ENCODE measurements around the gene SAXO1. TPM values are rescaled to one million over a fixed set of nuclear protein-coding genes. Genes with fewer than 3 reads are reported as not detected.

The SAXO1 gene
- total RNA-seq, 1 donor from 2014 or later = not detected

DNA sequence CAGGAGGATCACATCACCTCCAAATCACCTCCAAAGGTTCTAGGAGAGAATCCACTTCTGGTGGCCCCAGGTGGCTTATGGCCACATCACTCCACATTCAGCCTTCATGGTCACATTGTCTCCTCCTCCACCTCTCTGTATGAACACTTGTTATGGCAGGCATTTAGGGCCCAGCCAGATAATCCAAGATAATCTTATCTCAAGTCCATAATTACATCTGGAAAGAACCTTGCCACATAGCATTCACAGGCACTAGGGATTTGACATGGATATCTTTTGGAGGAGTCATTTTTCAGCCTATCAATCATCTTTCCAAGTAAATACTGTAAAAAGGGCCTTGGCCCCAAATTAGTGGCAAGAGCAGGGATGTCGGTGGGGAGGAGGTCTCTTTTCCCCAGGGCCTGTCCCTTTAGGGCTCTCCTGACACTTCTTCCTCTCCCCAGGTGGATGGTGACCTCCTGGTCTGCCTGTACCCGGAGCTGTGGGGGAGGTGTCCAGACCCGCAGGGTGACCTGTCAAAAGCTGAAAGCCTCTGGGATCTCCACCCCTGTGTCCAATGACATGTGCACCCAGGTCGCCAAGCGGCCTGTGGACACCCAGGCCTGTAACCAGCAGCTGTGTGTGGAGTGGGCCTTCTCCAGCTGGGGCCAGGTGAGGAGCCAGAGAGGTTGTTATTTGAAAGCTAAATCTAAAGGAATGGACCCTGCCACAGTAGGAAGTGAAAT lies 140.9 kb downstream of the SAXO1 start:
- peaks cover 2% of the 10 kb centered on the region for H3K4me1 Mint-ChIP-seq (ENCODE audit: low read depth, unreplicated experiment)
- H3K36me3 Mint-ChIP-seq (ENCODE audit: low read depth, unreplicated experiment) = peaks cover 4% of the 10 kb centered on the region
- H3K27me3 Mint-ChIP-seq (ENCODE audit: low read depth, unreplicated experiment) = no peaks in the 10 kb centered on the region
- no peak overlapping the region for H3K4me3 ChIP-seq (ENCODE audit: insufficient read depth, low read depth, low read length)
- no peaks in the 10 kb centered on the region for H3K27me3 ChIP-seq (ENCODE audit: insufficient read depth, low read length)
- peaks cover 16% of the 10 kb centered on the region for H3K4me1 ChIP-seq (ENCODE audit: insufficient read depth, low read length)
- no peak overlapping the region for H3K4me3 Mint-ChIP-seq (ENCODE audit: unreplicated experiment)
- no peaks in the 10 kb centered on the region for H3K79me2 ChIP-seq (ENCODE audit: insufficient read depth, low read length)
- H3K9me3 Mint-ChIP-seq (ENCODE audit: unreplicated experiment) = peaks cover 2% of the 10 kb centered on the region
- H3K27ac ChIP-seq (ENCODE audit: low read depth, low read length) = no peak overlapping the region
- H3K9me3 ChIP-seq (ENCODE audit: insufficient read depth, low read depth, low read length) = peaks cover 16% of the 10 kb centered on the region
- peaks cover 62% of the 10 kb centered on the region for H3K36me3 ChIP-seq (ENCODE audit: insufficient read depth, low read length)
- DNase-seq (ENCODE audit: low read depth) (no peak), FAIRE-seq (no peak)
- TF ChIP-seq, protein P1, sequence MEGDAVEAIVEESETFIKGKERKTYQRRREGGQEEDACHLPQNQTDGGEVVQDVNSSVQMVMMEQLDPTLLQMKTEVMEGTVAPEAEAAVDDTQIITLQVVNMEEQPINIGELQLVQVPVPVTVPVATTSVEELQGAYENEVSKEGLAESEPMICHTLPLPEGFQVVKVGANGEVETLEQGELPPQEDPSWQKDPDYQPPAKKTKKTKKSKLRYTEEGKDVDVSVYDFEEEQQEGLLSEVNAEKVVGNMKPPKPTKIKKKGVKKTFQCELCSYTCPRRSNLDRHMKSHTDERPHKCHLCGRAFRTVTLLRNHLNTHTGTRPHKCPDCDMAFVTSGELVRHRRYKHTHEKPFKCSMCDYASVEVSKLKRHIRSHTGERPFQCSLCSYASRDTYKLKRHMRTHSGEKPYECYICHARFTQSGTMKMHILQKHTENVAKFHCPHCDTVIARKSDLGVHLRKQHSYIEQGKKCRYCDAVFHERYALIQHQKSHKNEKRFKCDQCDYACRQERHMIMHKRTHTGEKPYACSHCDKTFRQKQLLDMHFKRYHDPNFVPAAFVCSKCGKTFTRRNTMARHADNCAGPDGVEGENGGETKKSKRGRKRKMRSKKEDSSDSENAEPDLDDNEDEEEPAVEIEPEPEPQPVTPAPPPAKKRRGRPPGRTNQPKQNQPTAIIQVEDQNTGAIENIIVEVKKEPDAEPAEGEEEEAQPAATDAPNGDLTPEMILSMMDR (IDR thresholded peaks at IDR 0.05; ENCODE audit: insufficient read depth, low read depth, low read length) = no peak
- no peak for TF ChIP-seq EZH2 (IDR thresholded peaks at IDR 0.05; ENCODE audit: insufficient read depth, low read length)
- no peak overlapping the region for H3K4me2 ChIP-seq (ENCODE audit: low read length)
- no peak overlapping the region for H3K27ac Mint-ChIP-seq (ENCODE audit: unreplicated experiment)
- H2AFZ ChIP-seq (ENCODE audit: low read depth, low read length) = no peak overlapping the region
- H3K9ac ChIP-seq (ENCODE audit: low read length) = no peak overlapping the region
- peaks cover 4% of the 10 kb centered on the region for H4K20me1 ChIP-seq (ENCODE audit: insufficient read depth, low read length)

DNA sequence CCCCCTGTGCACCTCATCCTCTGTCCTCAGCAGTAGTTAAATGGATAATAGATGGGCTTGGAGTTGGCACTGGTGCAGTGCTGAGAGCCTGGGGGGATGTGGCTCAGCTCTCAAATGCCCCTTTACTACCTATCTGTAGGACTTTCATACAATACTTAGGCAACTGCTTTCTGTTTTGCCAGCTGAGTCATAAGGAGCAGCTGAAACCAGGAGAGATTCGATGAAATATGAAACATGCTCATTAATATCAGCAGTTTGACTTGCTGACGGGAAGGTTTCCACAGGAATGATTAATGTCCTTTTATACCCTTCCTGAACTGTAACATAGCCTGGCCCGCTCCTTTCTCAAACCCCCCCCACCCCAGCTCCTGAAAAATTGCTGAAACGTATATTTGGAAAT lies 142.6 kb downstream of the SAXO1 start:
- H2AFZ ChIP-seq (ENCODE audit: low read depth, low read length) = no peak overlapping the region
- no peak overlapping the region for H3K9ac ChIP-seq (ENCODE audit: low read length)
- peaks cover 16% of the 10 kb centered on the region for H3K4me1 ChIP-seq (ENCODE audit: insufficient read depth, low read length)
- no peak overlapping the region for H3K4me3 ChIP-seq (ENCODE audit: insufficient read depth, low read depth, low read length)
- H3K4me2 ChIP-seq (ENCODE audit: low read length) = peak overlapping the region; percentile 29
- no peak for FAIRE-seq
- H3K9me3 ChIP-seq (ENCODE audit: insufficient read depth, low read depth, low read length) = peaks cover 4% of the 10 kb centered on the region
- H4K20me1 ChIP-seq (ENCODE audit: insufficient read depth, low read length) = peaks cover 4% of the 10 kb centered on the region
- H3K79me2 ChIP-seq (ENCODE audit: insufficient read depth, low read length) = no peaks in the 10 kb centered on the region
- Mint-ChIP-seq H3K27ac (ENCODE audit: unreplicated experiment) (no peak overlapping the region), H3K27me3 (ENCODE audit: low read depth, unreplicated experiment) (no peaks in the 10 kb centered on the region), H3K36me3 (ENCODE audit: low read depth, unreplicated experiment) (peaks cover 4% of the 10 kb centered on the region), H3K9me3 (ENCODE audit: unreplicated experiment) (no peaks in the 10 kb centered on the region), H3K4me3 (ENCODE audit: unreplicated experiment) (no peak overlapping the region), H3K4me1 (ENCODE audit: low read depth, unreplicated experiment) (peaks cover 2% of the 10 kb centered on the region)
- H3K27ac ChIP-seq (ENCODE audit: low read depth, low read length) = no peak overlapping the region
- no peaks in the 10 kb centered on the region for H3K27me3 ChIP-seq (ENCODE audit: insufficient read depth, low read length)
- TF ChIP-seq EZH2 (IDR thresholded peaks at IDR 0.05; ENCODE audit: insufficient read depth, low read length) = no peak
- TF ChIP-seq, protein P1 (IDR thresholded peaks at IDR 0.05; ENCODE audit: insufficient read depth, low read depth, low read length) = no peak
- peaks cover 49% of the 10 kb centered on the region for H3K36me3 ChIP-seq (ENCODE audit: insufficient read depth, low read length)
- DNase-seq (ENCODE audit: low read depth) = peak; percentile 76

DNA sequence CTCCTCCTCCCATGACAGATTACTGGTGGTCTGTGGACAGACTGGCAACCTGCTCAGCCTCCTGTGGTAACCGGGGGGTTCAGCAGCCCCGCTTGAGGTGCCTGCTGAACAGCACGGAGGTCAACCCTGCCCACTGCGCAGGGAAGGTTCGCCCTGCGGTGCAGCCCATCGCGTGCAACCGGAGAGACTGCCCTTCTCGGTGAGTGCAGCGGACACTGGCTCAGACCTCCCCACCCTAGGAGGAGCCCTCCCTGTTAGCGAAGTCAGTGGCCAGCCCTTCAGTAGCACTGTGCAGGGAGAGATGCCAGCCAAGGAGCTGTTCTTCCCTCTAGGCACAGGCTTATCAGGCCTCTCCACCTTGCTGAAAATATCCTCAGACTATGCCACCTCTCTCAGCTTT lies 143.5 kb downstream of the SAXO1 start:
- FAIRE-seq = no peak

More for the DNA sequence above, 143.5 kb downstream of the SAXO1 start:
- Histone ChIP-seq H3K27me3 (ENCODE audit: insufficient read depth, low read length) (no peaks in the 10 kb centered on the region), H2AFZ (ENCODE audit: low read depth, low read length) (no peak overlapping the region), H3K36me3 (ENCODE audit: insufficient read depth, low read length) (peaks cover 41% of the 10 kb centered on the region), H4K20me1 (ENCODE audit: insufficient read depth, low read length) (peaks cover 4% of the 10 kb centered on the region), H3K9me3 (ENCODE audit: insufficient read depth, low read depth, low read length) (no peaks in the 10 kb centered on the region), H3K4me3 (ENCODE audit: insufficient read depth, low read depth, low read length) (no peak overlapping the region), H3K27ac (ENCODE audit: low read depth, low read length) (no peak overlapping the region), H3K4me2 (ENCODE audit: low read length) (no peak overlapping the region), H3K9ac (ENCODE audit: low read length) (no peak overlapping the region), H3K4me1 (ENCODE audit: insufficient read depth, low read length) (peaks cover 16% of the 10 kb centered on the region), H3K79me2 (ENCODE audit: insufficient read depth, low read length) (no peaks in the 10 kb centered on the region)
- no peaks in the 10 kb centered on the region for H3K27me3 Mint-ChIP-seq (ENCODE audit: low read depth, unreplicated experiment)
- no peak overlapping the region for H3K4me3 Mint-ChIP-seq (ENCODE audit: unreplicated experiment)
- no peak overlapping the region for H3K27ac Mint-ChIP-seq (ENCODE audit: unreplicated experiment)
- TF ChIP-seq, protein P1 (IDR thresholded peaks at IDR 0.05; ENCODE audit: insufficient read depth, low read depth, low read length) = no peak
- TF ChIP-seq EZH2 (IDR thresholded peaks at IDR 0.05; ENCODE audit: insufficient read depth, low read length) = no peak
- H3K9me3 Mint-ChIP-seq (ENCODE audit: unreplicated experiment) = no peaks in the 10 kb centered on the region
- peaks cover 5% of the 10 kb centered on the region for H3K36me3 Mint-ChIP-seq (ENCODE audit: low read depth, unreplicated experiment)
- peaks cover 2% of the 10 kb centered on the region for H3K4me1 Mint-ChIP-seq (ENCODE audit: low read depth, unreplicated experiment)
- DNase-seq (ENCODE audit: low read depth) = no peak
